SK-N-SH treated with all-trans-retinoic acid at 6 μM for 48 hours (cell line): Measurements from ENCODE around the gene CCR4.

Experiments used
- ATAC-seq: fragments of 200-7000 bp; cut with Tn5 transposase; 3 replicates; pipeline ENCODE4 v1.9.1; 2020; ENCODE audit warnings: mild to moderate bottlenecking, moderate library complexity
- ARNTL ChIP-seq: fragments of 450-650 bp; formaldehyde crosslinking; IDR thresholded peaks from 2 replicates; pipeline ENCODE4 v1.5.0; 2020; ENCODE audit warnings: low read depth, mild to moderate bottlenecking, moderate library complexity, borderline replicate concordance
- BACH2 ChIP-seq: fragments of 250-450 bp; sonication (Bioruptor Pico); IDR thresholded peaks from 2 replicates; pipeline ENCODE4 v1.9.0; 2021; ENCODE audit warnings: mild to moderate bottlenecking, borderline replicate concordance
- CSDC2 ChIP-seq: fragments of 250-450 bp; sonication (Bioruptor Pico); IDR thresholded peaks from 2 replicates; pipeline ENCODE4 v1.5.0; 2020; ENCODE audit warnings: mild to moderate bottlenecking, moderate library complexity
- CSRNP3 ChIP-seq: fragments of 250-450 bp; sonication (Bioruptor Pico); IDR thresholded peaks from 2 replicates; pipeline ENCODE4 v1.5.1; 2021; ENCODE audit warnings: mild to moderate bottlenecking, moderate library complexity
- ESRRG ChIP-seq: fragments of 250-450 bp; sonication (Bioruptor Pico); IDR thresholded peaks from 2 replicates; pipeline ENCODE4 v1.6.1; 2021; ENCODE audit warnings: mild to moderate bottlenecking
- GLIS3 ChIP-seq: fragments of 250-450 bp; sonication (Bioruptor Pico); IDR thresholded peaks from 2 replicates; pipeline ENCODE4 v1.5.0; 2020; ENCODE audit warnings: mild to moderate bottlenecking, moderate library complexity
- ISL1 ChIP-seq: fragments of 250-450 bp; sonication (Bioruptor Pico); IDR thresholded peaks from 2 replicates; pipeline ENCODE4 v2.1.2; 2022; ENCODE audit warnings: mild to moderate bottlenecking, moderate library complexity
- OSR1 ChIP-seq: fragments of 250-450 bp; sonication (Bioruptor Pico); IDR thresholded peaks from 2 replicates; pipeline ENCODE4 v1.8.0; 2022; ENCODE audit warnings: moderate library complexity, mild to moderate bottlenecking, inconsistent platforms
- PPARA ChIP-seq: fragments of 250-450 bp; sonication (Bioruptor Pico); IDR thresholded peaks from 2 replicates; pipeline ENCODE4 v1.5.0; 2020; ENCODE audit warnings: mild to moderate bottlenecking, borderline replicate concordance
- RARB ChIP-seq: fragments of 250-450 bp; sonication (Bioruptor Pico); IDR thresholded peaks from 2 replicates; pipeline ENCODE4 v1.8.0; 2021; ENCODE audit warnings: mild to moderate bottlenecking, moderate library complexity
- SNAI2 ChIP-seq: fragments of 250-450 bp; sonication (Bioruptor Pico); IDR thresholded peaks from 2 replicates; pipeline ENCODE4 v1.5.0; 2020; ENCODE audit warnings: mild to moderate bottlenecking, moderate library complexity
- TCF4 ChIP-seq: fragments of 250-450 bp; sonication (Bioruptor Pico); IDR thresholded peaks from 2 replicates; pipeline ENCODE4 v1.8.0; 2021; ENCODE audit warnings: mild to moderate bottlenecking, moderate library complexity, borderline replicate concordance
- ZC3H10 ChIP-seq: fragments of 250-450 bp; sonication (Bioruptor Pico); IDR thresholded peaks from 2 replicates; pipeline ENCODE4 v1.5.1; 2021; ENCODE audit warnings: mild to moderate bottlenecking, moderate library complexity
- ZFP30 ChIP-seq: fragments of 450-650 bp; formaldehyde crosslinking; IDR thresholded peaks from 2 replicates; pipeline ENCODE4 v1.5.0; 2022; ENCODE audit warnings: mild to moderate bottlenecking, moderate library complexity
- ZNF565 ChIP-seq: fragments of 450-650 bp; formaldehyde crosslinking; conservative IDR thresholded peaks from 2 replicates; pipeline ENCODE4 v1.5.0; 2020; ENCODE audit warnings: low read depth, mild to moderate bottlenecking, moderate library complexity
- ZNF70 ChIP-seq: fragments of 450-650 bp; formaldehyde crosslinking; IDR thresholded peaks from 2 replicates; pipeline ENCODE4 v1.5.0; 2020; ENCODE audit warnings: mild to moderate bottlenecking, moderate library complexity
- ZNF8 ChIP-seq: fragments of 450-650 bp; formaldehyde crosslinking; IDR thresholded peaks from 2 replicates; pipeline ENCODE4 v1.5.0; 2020; ENCODE audit warnings: mild to moderate bottlenecking, moderate library complexity
- TF ChIP-seq, protein P1 (sequence below): fragments of 250-450 bp; sonication (Bioruptor Pico); IDR thresholded peaks from 2 replicates; pipeline ENCODE4 v1.8.0; 2020; ENCODE audit warnings: mild to moderate bottlenecking, moderate library complexity, borderline replicate concordance
- TF ChIP-seq, protein P2 (sequence below): fragments of 250-450 bp; sonication (Bioruptor Pico); IDR thresholded peaks from 2 replicates; pipeline ENCODE4 v1.8.0; 2021; ENCODE audit warnings: low read depth, mild to moderate bottlenecking, moderate library complexity, borderline replicate concordance
- TF ChIP-seq, protein P3 (sequence below): fragments of 250-450 bp; sonication (Bioruptor Pico); IDR thresholded peaks from 2 replicates; pipeline ENCODE4 v1.5.0; 2020; ENCODE audit warnings: mild to moderate bottlenecking, moderate library complexity

The CCR4 gene

DNA sequence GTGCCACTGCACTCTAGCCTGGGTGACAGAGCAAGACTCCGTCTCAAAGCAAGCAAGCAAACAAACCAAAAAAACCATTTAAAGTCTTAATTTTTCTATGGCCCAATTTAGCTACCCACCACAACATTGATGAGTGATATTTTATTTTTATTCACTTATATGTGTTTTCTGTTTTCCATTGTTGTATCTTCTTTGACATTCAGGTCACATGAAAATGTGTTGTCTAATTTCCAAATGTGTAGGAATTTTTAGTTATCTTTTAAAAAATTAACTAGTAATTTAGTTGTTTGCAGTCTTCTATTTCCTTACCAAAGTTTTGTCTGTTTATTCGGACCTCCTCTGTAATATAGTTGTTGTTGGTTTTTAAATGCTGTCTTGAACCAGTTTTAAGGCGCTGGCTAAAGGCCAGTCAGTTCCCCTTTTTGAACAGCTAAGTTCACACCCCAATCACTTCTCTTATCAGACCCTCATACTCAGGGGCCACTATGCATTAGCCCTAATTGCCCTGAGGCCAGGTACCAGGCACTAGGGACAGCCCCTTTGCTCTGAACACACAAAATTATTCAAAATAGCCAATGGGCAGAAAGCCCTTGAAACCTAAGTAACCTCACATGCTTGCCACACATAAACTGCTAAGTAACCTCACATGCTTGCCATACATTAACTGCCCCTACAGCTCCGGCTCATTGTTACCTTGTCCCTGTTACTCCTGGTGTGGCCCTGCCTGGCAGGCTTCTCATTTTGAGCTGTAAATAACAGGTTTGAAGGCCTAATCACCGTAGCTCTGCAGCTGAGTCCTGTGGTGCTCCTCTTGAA, 4.3 kb upstream of the CCR4 start:
- TF ChIP-seq RARB (CRISPR knock-in tag): no peak
- TF ChIP-seq TCF4 (CRISPR knock-in tag): no peak
- TF ChIP-seq ZNF8 (CRISPR knock-in tag): no peak
- TF ChIP-seq ARNTL: no peak
- TF ChIP-seq ZC3H10: no peak
- no peak for TF ChIP-seq ZNF565
- no peak for TF ChIP-seq ZFP30
- TF ChIP-seq BACH2: no peak
- TF ChIP-seq PPARA (CRISPR knock-in tag): no peak
- TF ChIP-seq ISL1 (CRISPR knock-in tag): no peak
- TF ChIP-seq CSRNP3 (CRISPR knock-in tag): no peak
- TF ChIP-seq CSDC2 (CRISPR knock-in tag): no peak
- TF ChIP-seq, protein P1, sequence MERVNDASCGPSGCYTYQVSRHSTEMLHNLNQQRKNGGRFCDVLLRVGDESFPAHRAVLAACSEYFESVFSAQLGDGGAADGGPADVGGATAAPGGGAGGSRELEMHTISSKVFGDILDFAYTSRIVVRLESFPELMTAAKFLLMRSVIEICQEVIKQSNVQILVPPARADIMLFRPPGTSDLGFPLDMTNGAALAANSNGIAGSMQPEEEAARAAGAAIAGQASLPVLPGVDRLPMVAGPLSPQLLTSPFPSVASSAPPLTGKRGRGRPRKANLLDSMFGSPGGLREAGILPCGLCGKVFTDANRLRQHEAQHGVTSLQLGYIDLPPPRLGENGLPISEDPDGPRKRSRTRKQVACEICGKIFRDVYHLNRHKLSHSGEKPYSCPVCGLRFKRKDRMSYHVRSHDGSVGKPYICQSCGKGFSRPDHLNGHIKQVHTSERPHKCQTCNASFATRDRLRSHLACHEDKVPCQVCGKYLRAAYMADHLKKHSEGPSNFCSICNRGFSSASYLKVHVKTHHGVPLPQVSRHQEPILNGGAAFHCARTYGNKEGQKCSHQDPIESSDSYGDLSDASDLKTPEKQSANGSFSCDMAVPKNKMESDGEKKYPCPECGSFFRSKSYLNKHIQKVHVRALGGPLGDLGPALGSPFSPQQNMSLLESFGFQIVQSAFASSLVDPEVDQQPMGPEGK (CRISPR knock-in tag): no peak
- TF ChIP-seq, protein P2, sequence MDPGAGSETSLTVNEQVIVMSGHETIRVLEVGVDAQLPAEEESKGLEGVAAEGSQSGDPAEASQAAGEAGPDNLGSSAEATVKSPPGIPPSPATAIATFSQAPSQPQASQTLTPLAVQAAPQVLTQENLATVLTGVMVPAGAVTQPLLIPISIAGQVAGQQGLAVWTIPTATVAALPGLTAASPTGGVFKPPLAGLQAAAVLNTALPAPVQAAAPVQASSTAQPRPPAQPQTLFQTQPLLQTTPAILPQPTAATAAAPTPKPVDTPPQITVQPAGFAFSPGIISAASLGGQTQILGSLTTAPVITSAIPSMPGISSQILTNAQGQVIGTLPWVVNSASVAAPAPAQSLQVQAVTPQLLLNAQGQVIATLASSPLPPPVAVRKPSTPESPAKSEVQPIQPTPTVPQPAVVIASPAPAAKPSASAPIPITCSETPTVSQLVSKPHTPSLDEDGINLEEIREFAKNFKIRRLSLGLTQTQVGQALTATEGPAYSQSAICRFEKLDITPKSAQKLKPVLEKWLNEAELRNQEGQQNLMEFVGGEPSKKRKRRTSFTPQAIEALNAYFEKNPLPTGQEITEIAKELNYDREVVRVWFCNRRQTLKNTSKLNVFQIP (CRISPR knock-in tag): no peak
- TF ChIP-seq, protein P3, sequence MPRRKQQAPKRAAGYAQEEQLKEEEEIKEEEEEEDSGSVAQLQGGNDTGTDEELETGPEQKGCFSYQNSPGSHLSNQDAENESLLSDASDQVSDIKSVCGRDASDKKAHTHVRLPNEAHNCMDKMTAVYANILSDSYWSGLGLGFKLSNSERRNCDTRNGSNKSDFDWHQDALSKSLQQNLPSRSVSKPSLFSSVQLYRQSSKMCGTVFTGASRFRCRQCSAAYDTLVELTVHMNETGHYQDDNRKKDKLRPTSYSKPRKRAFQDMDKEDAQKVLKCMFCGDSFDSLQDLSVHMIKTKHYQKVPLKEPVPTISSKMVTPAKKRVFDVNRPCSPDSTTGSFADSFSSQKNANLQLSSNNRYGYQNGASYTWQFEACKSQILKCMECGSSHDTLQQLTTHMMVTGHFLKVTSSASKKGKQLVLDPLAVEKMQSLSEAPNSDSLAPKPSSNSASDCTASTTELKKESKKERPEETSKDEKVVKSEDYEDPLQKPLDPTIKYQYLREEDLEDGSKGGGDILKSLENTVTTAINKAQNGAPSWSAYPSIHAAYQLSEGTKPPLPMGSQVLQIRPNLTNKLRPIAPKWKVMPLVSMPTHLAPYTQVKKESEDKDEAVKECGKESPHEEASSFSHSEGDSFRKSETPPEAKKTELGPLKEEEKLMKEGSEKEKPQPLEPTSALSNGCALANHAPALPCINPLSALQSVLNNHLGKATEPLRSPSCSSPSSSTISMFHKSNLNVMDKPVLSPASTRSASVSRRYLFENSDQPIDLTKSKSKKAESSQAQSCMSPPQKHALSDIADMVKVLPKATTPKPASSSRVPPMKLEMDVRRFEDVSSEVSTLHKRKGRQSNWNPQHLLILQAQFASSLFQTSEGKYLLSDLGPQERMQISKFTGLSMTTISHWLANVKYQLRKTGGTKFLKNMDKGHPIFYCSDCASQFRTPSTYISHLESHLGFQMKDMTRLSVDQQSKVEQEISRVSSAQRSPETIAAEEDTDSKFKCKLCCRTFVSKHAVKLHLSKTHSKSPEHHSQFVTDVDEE (CRISPR knock-in tag): no peak
- peak; percentile 50; the same call in 2 of the 3 replicates for ATAC-seq

DNA sequence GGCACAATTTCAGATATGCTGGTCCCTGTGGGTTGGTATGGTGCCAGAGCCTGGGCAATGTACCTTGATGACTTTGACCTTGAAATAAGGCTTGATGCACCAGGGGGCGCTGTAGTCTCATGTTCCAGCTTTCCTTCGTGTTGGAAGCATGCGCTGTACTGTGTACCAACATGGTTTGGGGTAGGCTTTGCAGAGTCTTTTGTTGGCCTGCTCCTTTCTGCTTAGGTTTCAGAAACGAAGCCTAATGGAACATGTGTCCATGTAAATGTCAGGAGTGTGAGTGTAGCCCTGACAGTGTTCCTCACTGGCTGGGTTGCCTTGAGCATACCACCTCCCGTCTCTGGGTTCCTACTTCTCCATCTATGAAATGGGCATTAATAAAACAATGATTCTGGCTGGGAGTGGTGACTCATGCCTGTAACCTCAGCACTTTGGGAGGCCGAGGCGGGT, 3.6 kb upstream of the CCR4 start:
- peak; percentile 98 for ATAC-seq

More for the DNA sequence above, 3.6 kb upstream of the CCR4 start:
- no peak for TF ChIP-seq GLIS3 (CRISPR knock-in tag)
- TF ChIP-seq, protein P2 (CRISPR knock-in tag): no peak
- TF ChIP-seq ZC3H10: no peak
- TF ChIP-seq SNAI2 (CRISPR knock-in tag): no peak
- no peak for TF ChIP-seq TCF4 (CRISPR knock-in tag)
- TF ChIP-seq CSDC2 (CRISPR knock-in tag): no peak
- no peak for TF ChIP-seq ZNF70
- TF ChIP-seq BACH2: no peak
- no peak for TF ChIP-seq ZFP30
- no peak for TF ChIP-seq ISL1 (CRISPR knock-in tag)
- TF ChIP-seq ZNF565: no peak
- TF ChIP-seq ESRRG (CRISPR knock-in tag): no peak
- TF ChIP-seq CSRNP3 (CRISPR knock-in tag): no peak
- TF ChIP-seq OSR1 (CRISPR knock-in tag): no peak
- TF ChIP-seq RARB (CRISPR knock-in tag): no peak
- no peak for TF ChIP-seq ARNTL
